Uterus (tissue), 4 donors: ENCODE results near the gene CLDN18. TPM values are rescaled to one million over a fixed set of nuclear protein-coding genes. Genes with fewer than 3 reads are reported as not detected.

Source experiments
- DNase-seq, 2 donors: peaks; one replicate each; pipeline ENCODE4 v3.0.0-alpha.2; 2019 to 2020
- H3K27ac ChIP-seq, 2 donors: fragments of 200-600 bp; sonication (generic); 1 replicate in 1 of 2; 2 replicates in 1 of 2; pipeline ENCODE4 v1.5.1; 2016 to 2018
- H3K27me3 ChIP-seq, 2 donors: fragments of 200-600 bp; sonication (generic); one replicate each; pipeline ENCODE4 v1.5.1; 2018 to 2019; ENCODE audit warnings: control low read depth in 1 of 2
- H3K36me3 ChIP-seq, 2 donors: fragments of 200-600 bp; sonication (generic); one replicate each; pipeline ENCODE4 v1.5.1; 2019; ENCODE audit warnings: control low read depth in 1 of 2
- H3K4me1 ChIP-seq, 2 donors: fragments of 200-600 bp; sonication (generic); one replicate each; pipeline ENCODE4 v1.5.1; 2018 to 2019; ENCODE audit warnings: control low read depth in 1 of 2
- H3K4me3 ChIP-seq, 2 donors: fragments of 200-600 bp; sonication (generic); 1 replicate in 1 of 2; 2 replicates in 1 of 2; pipeline ENCODE4 v1.5.1; 2018 to 2019; ENCODE audit warnings: mild to moderate bottlenecking in 1 of 2
- H3K9me3 ChIP-seq, 2 donors: fragments of 200-600 bp; sonication (generic); one replicate each; pipeline ENCODE4 v1.5.1; 2019; ENCODE audit warnings: control low read depth in 1 of 2
- CTCF ChIP-seq, 4 experiments: fragments of 200-600 bp in 2 of 4; fragments of 450-650 bp in 2 of 4; sonication (generic) in 2 of 4; IDR thresholded peaks; one replicate each; pipeline ENCODE4 v1.5.1; 2016 to 2019; ENCODE audit warnings: antibody characterized with exemption in 4 of 4, mild to moderate bottlenecking in 2 of 4, moderate library complexity in 1 of 4
- POLR2A ChIP-seq, 2 donors: fragments of 450-650 bp; IDR thresholded peaks; one replicate each; pipeline ENCODE4 v1.6.1; 2016; ENCODE audit warnings: antibody characterized with exemption in 2 of 2, mild to moderate bottlenecking in 1 of 2, moderate library complexity in 1 of 2
- intact Hi-C: fragments of 100-400 bp; cut with DNase I; formaldehyde crosslinking; loops from one replicate; pipeline ENCODE4 v1.15.1; 2023; ENCODE audit warnings: low total_unique reads
- total RNA-seq, 4 donors: library from RNA; depleted of rRNA in 3 of 4; stranded (reverse); fragments of >200 nt in 3 of 4; gene quantifications; one replicate each; pipeline versions ENCODE4 v1.1.0 to v1.2.4, GENCODE V29; 2014 to 2023
- donor health status: DM: yes; HTN: yes; CAD: no.

The CLDN18 gene
- total RNA-seq, 4 donors from 2014 or later: not detected

GRCh38 chr3:138078096-138078495, 68.1 kb downstream of the CLDN18 start:
- intact Hi-C loops: no loop called here
- TF ChIP-seq CTCF (IDR thresholded peaks at IDR 0.05): no peak
- TF ChIP-seq POLR2A (IDR thresholded peaks at IDR 0.05): no peak
- no peaks in the 10 kb centered on the region for H3K27me3 ChIP-seq
- no peak overlapping the region for H3K27ac ChIP-seq
- no peaks in the 10 kb centered on the region for H3K36me3 ChIP-seq
- no peaks in the 10 kb centered on the region for H3K4me1 ChIP-seq
- DNase-seq: no peak
- H3K4me3 ChIP-seq: no peak overlapping the region
- no peaks in the 10 kb centered on the region for H3K9me3 ChIP-seq

- no peak for TF ChIP-seq CTCF (IDR thresholded peaks at IDR 0.05)
- no peak for TF ChIP-seq POLR2A (IDR thresholded peaks at IDR 0.05)
These were observed 69.0 kb downstream of the CLDN18 start for GRCh38 chr3:138078901-138079344.

GRCh38 chr3:138079901-138080300, 69.9 kb downstream of the CLDN18 start:
- Histone ChIP-seq H3K27me3 (no peaks in the 10 kb centered on the region), H3K4me3 (no peak overlapping the region), H3K36me3 (no peaks in the 10 kb centered on the region), H3K27ac (no peak overlapping the region), H3K9me3 (no peaks in the 10 kb centered on the region), H3K4me1 (no peaks in the 10 kb centered on the region)
- TF ChIP-seq CTCF (IDR thresholded peaks at IDR 0.05): no peak
- no peak for TF ChIP-seq POLR2A (IDR thresholded peaks at IDR 0.05)
- DNase-seq: no peak
- intact Hi-C loops: no loop called here

More at GRCh38 chr3:138078901-138079344, 69.0 kb downstream of the CLDN18 start:
- Histone ChIP-seq H3K9me3 (no peaks in the 10 kb centered on the region), H3K4me3 (no peak overlapping the region), H3K27me3 (no peaks in the 10 kb centered on the region), H3K36me3 (no peaks in the 10 kb centered on the region), H3K27ac (no peak overlapping the region), H3K4me1 (no peaks in the 10 kb centered on the region)
- DNase-seq: no peak
- intact Hi-C loops: no loop called here

GRCh38 chr3:138081371-138082084, 71.6 kb downstream of the CLDN18 start:
- TF ChIP-seq POLR2A (IDR thresholded peaks at IDR 0.05) (no peak), CTCF (IDR thresholded peaks at IDR 0.05) (no peak)
- no peaks in the 10 kb centered on the region for H3K36me3 ChIP-seq
- no peaks in the 10 kb centered on the region for H3K4me1 ChIP-seq
- H3K9me3 ChIP-seq: no peaks in the 10 kb centered on the region
- H3K27ac ChIP-seq: peak overlapping the region; percentile 79 to 81
- intact Hi-C loops: no loop called here
- no peak overlapping the region for H3K4me3 ChIP-seq
- DNase-seq: no peak
- H3K27me3 ChIP-seq: no peaks in the 10 kb centered on the region

- peak; percentile 44 to 55 for DNase-seq
- H3K27me3 ChIP-seq: no peaks in the 10 kb centered on the region
- H3K4me1 ChIP-seq: no peaks in the 10 kb centered on the region
- H3K9me3 ChIP-seq: no peaks in the 10 kb centered on the region
- no peak for TF ChIP-seq CTCF (IDR thresholded peaks at IDR 0.05)
- no peak for TF ChIP-seq POLR2A (IDR thresholded peaks at IDR 0.05)
- intact Hi-C loops: no loop called here
- peak overlapping the region; percentile 79 to 81 for H3K27ac ChIP-seq
- H3K4me3 ChIP-seq: no peak overlapping the region
- H3K36me3 ChIP-seq: no peaks in the 10 kb centered on the region
These were observed 72.4 kb downstream of the CLDN18 start for GRCh38 chr3:138082085-138082991.
